Choroid plexus epithelial cell (primary cell): Measurements from ENCODE around the gene TUBB4B.
A peak's percentile ranks its signal among the peaks of the same experiment; 100 is the strongest.

ENCODE experiments used
- DNase-seq: peaks from one replicate; pipeline ENCODE4 v3.0.0-alpha.2; 2010; ENCODE audit warnings: low read depth
- H3K4me3 ChIP-seq: 2 replicates; pipeline ENCODE4 v1.5.1; 2011; ENCODE audit warnings: low read depth, mild to moderate bottlenecking, control low read depth, low read length, moderate library complexity
- TF ChIP-seq, protein P1 (sequence below): conservative IDR thresholded peaks from 2 replicates; pipeline ENCODE4 v1.5.1; 2011; ENCODE audit warnings: low read depth, mild to moderate bottlenecking, control low read depth, inconsistent platforms, low read length, moderate library complexity

TUBB4B gene

GRCh38 chr9:137278061-137278701 lies 37.1 kb downstream of the TUBB4B start:
- TF ChIP-seq, protein P1, sequence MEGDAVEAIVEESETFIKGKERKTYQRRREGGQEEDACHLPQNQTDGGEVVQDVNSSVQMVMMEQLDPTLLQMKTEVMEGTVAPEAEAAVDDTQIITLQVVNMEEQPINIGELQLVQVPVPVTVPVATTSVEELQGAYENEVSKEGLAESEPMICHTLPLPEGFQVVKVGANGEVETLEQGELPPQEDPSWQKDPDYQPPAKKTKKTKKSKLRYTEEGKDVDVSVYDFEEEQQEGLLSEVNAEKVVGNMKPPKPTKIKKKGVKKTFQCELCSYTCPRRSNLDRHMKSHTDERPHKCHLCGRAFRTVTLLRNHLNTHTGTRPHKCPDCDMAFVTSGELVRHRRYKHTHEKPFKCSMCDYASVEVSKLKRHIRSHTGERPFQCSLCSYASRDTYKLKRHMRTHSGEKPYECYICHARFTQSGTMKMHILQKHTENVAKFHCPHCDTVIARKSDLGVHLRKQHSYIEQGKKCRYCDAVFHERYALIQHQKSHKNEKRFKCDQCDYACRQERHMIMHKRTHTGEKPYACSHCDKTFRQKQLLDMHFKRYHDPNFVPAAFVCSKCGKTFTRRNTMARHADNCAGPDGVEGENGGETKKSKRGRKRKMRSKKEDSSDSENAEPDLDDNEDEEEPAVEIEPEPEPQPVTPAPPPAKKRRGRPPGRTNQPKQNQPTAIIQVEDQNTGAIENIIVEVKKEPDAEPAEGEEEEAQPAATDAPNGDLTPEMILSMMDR: no peak
- H3K4me3 ChIP-seq: peak overlapping the region; percentile 67
- peak; percentile 14 for DNase-seq

GRCh38 chr9:137278721-137279711 lies 37.9 kb downstream of the TUBB4B start:
- TF ChIP-seq, protein P1: no peak
- no peak for DNase-seq
- peak overlapping the region; percentile 67 for H3K4me3 ChIP-seq

DNA sequence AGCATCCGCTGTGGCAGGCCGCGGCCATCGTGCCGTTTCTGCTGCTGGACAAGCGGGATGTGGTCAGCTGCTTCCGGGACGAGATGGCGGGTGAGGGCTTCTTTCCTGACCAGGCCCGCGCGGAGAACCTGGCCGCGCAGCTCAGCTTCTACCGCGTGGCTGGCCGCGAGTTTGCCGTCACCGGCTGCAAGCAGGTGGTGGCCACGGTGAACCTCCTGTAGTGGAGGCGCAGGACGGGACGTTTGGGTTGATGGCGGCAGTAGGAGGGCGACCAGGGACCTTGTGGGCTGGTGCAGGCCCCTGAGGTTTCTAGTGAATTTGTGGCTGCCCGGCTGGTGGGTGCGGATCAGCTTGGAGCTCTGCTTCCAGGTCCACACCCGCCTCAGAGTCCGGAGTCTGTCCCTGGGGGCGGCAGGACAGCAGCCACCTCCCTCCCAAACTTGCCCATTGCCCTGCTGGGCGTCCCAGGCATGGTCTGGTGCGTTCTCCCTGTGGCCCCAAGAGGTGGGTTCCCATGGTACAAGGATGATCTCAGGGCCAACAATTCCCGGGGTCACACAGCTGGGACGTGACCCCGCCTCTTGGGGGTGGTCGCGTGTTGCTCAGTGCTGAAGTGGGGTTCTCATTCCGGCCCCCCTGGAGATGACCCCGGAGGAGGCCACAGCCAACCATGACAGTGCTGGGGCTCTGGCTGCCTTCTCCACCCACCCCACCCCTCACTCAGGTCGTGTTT lies 38.8 kb downstream of the TUBB4B start:
- TF ChIP-seq, protein P1: no peak
- no peak overlapping the region for H3K4me3 ChIP-seq
- DNase-seq: no peak

DNA sequence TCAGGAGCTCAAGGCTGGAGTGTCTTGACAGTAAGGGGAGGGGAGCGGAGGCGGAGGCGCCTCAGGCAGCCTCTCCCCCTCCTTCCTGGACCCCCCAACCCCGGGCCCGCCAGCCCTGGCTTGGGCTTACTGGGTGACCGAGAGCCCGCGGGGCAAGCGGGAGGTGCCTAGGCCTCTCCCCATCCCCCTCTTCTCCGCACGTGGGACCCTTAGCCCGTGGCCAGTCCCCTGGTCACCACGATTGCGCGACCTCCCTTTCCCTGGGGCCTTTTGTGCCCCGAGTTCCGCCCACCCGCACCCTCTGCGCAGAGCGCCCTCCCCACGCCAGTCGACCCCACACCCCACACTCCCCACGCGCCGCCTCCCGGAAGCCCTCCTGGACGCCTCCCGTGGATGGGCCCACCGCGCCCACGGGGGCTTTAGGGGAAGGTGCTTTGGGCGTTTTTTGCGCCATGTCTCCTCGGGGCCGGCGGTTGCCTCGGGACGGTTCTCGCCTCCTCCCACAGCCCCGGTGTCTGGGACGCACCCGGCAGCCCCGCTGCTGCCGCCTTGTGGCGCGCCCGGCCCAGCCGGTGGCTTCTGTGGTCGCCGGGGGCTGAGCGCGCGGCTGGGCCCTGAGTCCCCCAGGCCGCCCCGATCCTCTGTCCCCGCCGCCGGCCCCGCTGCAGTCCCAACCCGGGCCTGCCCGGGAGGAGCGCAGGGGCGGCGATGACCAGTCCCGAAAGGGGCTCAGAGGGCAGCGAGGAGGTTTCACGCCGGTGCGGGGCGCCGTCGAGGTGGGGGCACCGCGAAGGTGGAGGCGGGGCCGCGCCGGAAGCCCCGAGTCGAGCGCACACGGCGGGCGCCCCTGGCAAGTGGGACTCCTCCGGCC lies 39.6 kb downstream of the TUBB4B start:
- DNase-seq: peak; percentile 28
- peak overlapping the region; percentile 36 for H3K4me3 ChIP-seq
- TF ChIP-seq, protein P1: peak; percentile 46

GRCh38 chr9:137281345-137282116 lies 40.4 kb downstream of the TUBB4B start:
- TF ChIP-seq, protein P1: no peak
- no peak for DNase-seq
- H3K4me3 ChIP-seq: peak overlapping the region; percentile 36

DNA sequence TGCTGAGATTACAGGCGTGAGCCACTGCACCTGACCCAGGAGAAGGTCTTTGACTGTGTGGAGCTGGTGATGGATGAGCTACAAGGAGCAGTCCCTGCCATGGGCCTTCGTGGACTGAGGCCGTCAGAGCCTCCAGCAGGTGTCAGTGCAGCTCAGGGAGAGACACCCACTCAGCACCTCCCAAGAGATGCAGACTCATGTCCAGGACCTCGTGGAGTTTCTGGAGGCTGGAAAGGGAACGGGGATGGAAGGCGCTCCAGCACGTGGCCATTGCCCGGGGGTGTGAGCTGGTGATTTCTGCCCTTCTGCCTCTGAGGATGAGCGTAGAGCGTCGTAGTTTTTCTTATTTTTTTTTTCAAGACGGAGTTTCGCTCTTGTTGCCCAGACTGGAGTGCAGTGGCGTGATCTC lies 45.9 kb downstream of the TUBB4B start:
- TF ChIP-seq, protein P1: peak; percentile 67
- H3K4me3 ChIP-seq: no peak overlapping the region
- DNase-seq: peak; percentile 66
